ENCODE data around the gene D2HGDH. TPM values are rescaled to one million over a fixed set of nuclear protein-coding genes. Genes with fewer than 3 reads are reported as not detected.

D2HGDH gene
- total and polyA plus RNA-seq, 2 experiments from 2014 or later: 3.7 to 17.3 TPM

GRCh38 chr2:241721852-241722251 is 12.6 kb upstream of the D2HGDH start:
- Histone ChIP-seq H3K27ac (ENCODE audit: low read depth) (no peak overlapping the region), H4K20me1 (replicated peaks; ENCODE audit: insufficient read depth) (peaks cover 9% of the 10 kb centered on the region), H3K4me2 (no peak overlapping the region), H3F3A (replicated peaks; ENCODE audit: low read depth) (no peaks in the 10 kb centered on the region), H3K27me3 (ENCODE audit: insufficient read depth) (no peaks in the 10 kb centered on the region), H2AFZ (no peak overlapping the region), H3K36me3 (ENCODE audit: insufficient read depth) (peaks cover 7% of the 10 kb centered on the region), H3K4me3 (no peak overlapping the region), H3K9me2 (ENCODE audit: insufficient read depth) (no peaks in the 10 kb centered on the region), H3K4me1 (ENCODE audit: insufficient read depth) (no peaks in the 10 kb centered on the region), H3K79me2 (replicated peaks; ENCODE audit: insufficient read depth) (no peaks in the 10 kb centered on the region; the same call in 1 of the 2 replicates)
- peaks cover 71% of the 10 kb centered on the region for H3K36me3 Mint-ChIP-seq (ENCODE audit: low read depth)
- no peak overlapping the region for H3K27ac Mint-ChIP-seq
- peaks cover 30% of the 10 kb centered on the region for H3K9me3 Mint-ChIP-seq
- H3K4me3 Mint-ChIP-seq: no peak overlapping the region
- DNase-seq (ENCODE audit: low spot score) (no peak), ATAC-seq (no peak)
- TF ChIP-seq ZNF462 (CRISPR knock-in tag; IDR thresholded peaks at IDR 0.05): no peak
- TF ChIP-seq CTCF (conservative IDR thresholded peaks at IDR 0.05; ENCODE audit: low read depth in 2 of 2): no peak
- no peak for TF ChIP-seq EZH2 (IDR thresholded peaks at IDR 0.05; ENCODE audit: low read depth, unreplicated experiment)
- no peak for TF ChIP-seq NANOG (IDR thresholded peaks at IDR 0.05; ENCODE audit: borderline replicate concordance)
- no peak for TF ChIP-seq CREB1 (CRISPR knock-in tag; IDR thresholded peaks at IDR 0.05; ENCODE audit: low read depth)
- TF ChIP-seq POLR2AphosphoS5 (IDR thresholded peaks at IDR 0.05; ENCODE audit: low read depth): no peak
- TF ChIP-seq ZNF331 (CRISPR knock-in tag; IDR thresholded peaks at IDR 0.05; ENCODE audit: low read depth): no peak
- TF ChIP-seq ZNF114 (CRISPR knock-in tag; IDR thresholded peaks at IDR 0.05): no peak
- TF ChIP-seq, protein P1, sequence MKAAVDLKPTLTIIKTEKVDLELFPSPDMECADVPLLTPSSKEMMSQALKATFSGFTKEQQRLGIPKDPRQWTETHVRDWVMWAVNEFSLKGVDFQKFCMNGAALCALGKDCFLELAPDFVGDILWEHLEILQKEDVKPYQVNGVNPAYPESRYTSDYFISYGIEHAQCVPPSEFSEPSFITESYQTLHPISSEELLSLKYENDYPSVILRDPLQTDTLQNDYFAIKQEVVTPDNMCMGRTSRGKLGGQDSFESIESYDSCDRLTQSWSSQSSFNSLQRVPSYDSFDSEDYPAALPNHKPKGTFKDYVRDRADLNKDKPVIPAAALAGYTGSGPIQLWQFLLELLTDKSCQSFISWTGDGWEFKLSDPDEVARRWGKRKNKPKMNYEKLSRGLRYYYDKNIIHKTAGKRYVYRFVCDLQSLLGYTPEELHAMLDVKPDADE (IDR thresholded peaks at IDR 0.05): no peak
- TF ChIP-seq, protein P2, sequence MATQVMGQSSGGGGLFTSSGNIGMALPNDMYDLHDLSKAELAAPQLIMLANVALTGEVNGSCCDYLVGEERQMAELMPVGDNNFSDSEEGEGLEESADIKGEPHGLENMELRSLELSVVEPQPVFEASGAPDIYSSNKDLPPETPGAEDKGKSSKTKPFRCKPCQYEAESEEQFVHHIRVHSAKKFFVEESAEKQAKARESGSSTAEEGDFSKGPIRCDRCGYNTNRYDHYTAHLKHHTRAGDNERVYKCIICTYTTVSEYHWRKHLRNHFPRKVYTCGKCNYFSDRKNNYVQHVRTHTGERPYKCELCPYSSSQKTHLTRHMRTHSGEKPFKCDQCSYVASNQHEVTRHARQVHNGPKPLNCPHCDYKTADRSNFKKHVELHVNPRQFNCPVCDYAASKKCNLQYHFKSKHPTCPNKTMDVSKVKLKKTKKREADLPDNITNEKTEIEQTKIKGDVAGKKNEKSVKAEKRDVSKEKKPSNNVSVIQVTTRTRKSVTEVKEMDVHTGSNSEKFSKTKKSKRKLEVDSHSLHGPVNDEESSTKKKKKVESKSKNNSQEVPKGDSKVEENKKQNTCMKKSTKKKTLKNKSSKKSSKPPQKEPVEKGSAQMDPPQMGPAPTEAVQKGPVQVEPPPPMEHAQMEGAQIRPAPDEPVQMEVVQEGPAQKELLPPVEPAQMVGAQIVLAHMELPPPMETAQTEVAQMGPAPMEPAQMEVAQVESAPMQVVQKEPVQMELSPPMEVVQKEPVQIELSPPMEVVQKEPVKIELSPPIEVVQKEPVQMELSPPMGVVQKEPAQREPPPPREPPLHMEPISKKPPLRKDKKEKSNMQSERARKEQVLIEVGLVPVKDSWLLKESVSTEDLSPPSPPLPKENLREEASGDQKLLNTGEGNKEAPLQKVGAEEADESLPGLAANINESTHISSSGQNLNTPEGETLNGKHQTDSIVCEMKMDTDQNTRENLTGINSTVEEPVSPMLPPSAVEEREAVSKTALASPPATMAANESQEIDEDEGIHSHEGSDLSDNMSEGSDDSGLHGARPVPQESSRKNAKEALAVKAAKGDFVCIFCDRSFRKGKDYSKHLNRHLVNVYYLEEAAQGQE (IDR thresholded peaks at IDR 0.05; ENCODE audit: unreplicated experiment): no peak
- TF ChIP-seq EZH2phosphoT487 (IDR thresholded peaks at IDR 0.05; ENCODE audit: unreplicated experiment): no peak
- TF ChIP-seq STAT1 (IDR thresholded peaks at IDR 0.05; ENCODE audit: unreplicated experiment): no peak
- H3K4me1 Mint-ChIP-seq: no peaks in the 10 kb centered on the region
- peaks cover 8% of the 10 kb centered on the region for H3K27me3 Mint-ChIP-seq (ENCODE audit: insufficient read depth, low read depth, poor library complexity)
